ENCODE measurements around the gene LPP. TPM values are rescaled to one million over a fixed set of nuclear protein-coding genes. Genes with fewer than 3 reads are reported as not detected.

Gene LPP
- total RNA-seq, 1 donor from 2014 or later, result 96.7 TPM

GRCh38 chr3:188188911-188189310, 35.0 kb downstream of the LPP start:
- peaks cover 24% of the 10 kb centered on the region for H3K4me1 Mint-ChIP-seq (ENCODE audit: unreplicated experiment)
- no peak for DNase-seq (ENCODE audit: extremely low spot score, unreplicated experiment)
- TF ChIP-seq CTCF (conservative IDR thresholded peaks at IDR 0.05), result no peak
- no peak overlapping the region for H3K27ac Mint-ChIP-seq
- H3K27me3 Mint-ChIP-seq, result no peaks in the 10 kb centered on the region
- H3K9me3 Mint-ChIP-seq, result no peaks in the 10 kb centered on the region
- no peak overlapping the region for H3K4me3 Mint-ChIP-seq
- peaks cover 26% of the 10 kb centered on the region for H3K36me3 Mint-ChIP-seq

- no peak for TF ChIP-seq CTCF (conservative IDR thresholded peaks at IDR 0.05)
- Mint-ChIP-seq H3K9me3 (peaks cover 3% of the 10 kb centered on the region), H3K27ac (no peak overlapping the region), H3K4me1 (ENCODE audit: unreplicated experiment) (peaks cover 12% of the 10 kb centered on the region), H3K27me3 (no peaks in the 10 kb centered on the region), H3K4me3 (no peak overlapping the region), H3K36me3 (peaks cover 28% of the 10 kb centered on the region)
- DNase-seq (ENCODE audit: extremely low spot score, unreplicated experiment), result no peak
Measured at GRCh38 chr3:188191460-188191859, 37.5 kb downstream of the LPP start.

DNA sequence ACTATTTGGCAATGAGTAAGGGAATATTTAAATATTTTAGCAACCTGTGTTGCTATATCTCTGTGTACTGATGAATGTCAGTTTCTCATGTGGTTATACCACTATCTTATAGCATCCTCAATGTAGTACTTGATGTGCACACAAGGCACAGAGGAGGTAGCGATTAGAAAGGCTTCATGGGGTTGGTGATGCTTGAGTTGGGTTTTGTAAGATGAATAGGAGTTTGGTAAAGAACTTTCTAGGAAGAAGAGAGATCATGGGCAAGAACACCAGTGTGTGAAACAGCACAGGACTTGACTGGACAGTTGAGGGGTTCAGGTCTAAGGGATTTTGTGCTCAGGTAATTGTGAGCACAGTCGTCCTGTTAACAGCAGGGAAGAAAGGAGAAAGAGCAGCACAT, 38.1 kb downstream of the LPP start:
- no peaks in the 10 kb centered on the region for H3K27me3 Mint-ChIP-seq
- no peak for DNase-seq (ENCODE audit: extremely low spot score, unreplicated experiment)
- H3K9me3 Mint-ChIP-seq, result peaks cover 5% of the 10 kb centered on the region
- peaks cover 34% of the 10 kb centered on the region for H3K36me3 Mint-ChIP-seq
- peaks cover 18% of the 10 kb centered on the region for H3K4me1 Mint-ChIP-seq (ENCODE audit: unreplicated experiment)
- no peak overlapping the region for H3K4me3 Mint-ChIP-seq
- no peak for TF ChIP-seq CTCF (conservative IDR thresholded peaks at IDR 0.05)
- no peak overlapping the region for H3K27ac Mint-ChIP-seq

GRCh38 chr3:188194332-188194731, 40.4 kb downstream of the LPP start:
- Mint-ChIP-seq H3K4me3 (no peak overlapping the region), H3K27ac (no peak overlapping the region), H3K4me1 (ENCODE audit: unreplicated experiment) (peaks cover 35% of the 10 kb centered on the region), H3K9me3 (peaks cover 9% of the 10 kb centered on the region), H3K27me3 (no peaks in the 10 kb centered on the region), H3K36me3 (peaks cover 49% of the 10 kb centered on the region)
- TF ChIP-seq CTCF (conservative IDR thresholded peaks at IDR 0.05), result no peak
- no peak for DNase-seq (ENCODE audit: extremely low spot score, unreplicated experiment)

DNA sequence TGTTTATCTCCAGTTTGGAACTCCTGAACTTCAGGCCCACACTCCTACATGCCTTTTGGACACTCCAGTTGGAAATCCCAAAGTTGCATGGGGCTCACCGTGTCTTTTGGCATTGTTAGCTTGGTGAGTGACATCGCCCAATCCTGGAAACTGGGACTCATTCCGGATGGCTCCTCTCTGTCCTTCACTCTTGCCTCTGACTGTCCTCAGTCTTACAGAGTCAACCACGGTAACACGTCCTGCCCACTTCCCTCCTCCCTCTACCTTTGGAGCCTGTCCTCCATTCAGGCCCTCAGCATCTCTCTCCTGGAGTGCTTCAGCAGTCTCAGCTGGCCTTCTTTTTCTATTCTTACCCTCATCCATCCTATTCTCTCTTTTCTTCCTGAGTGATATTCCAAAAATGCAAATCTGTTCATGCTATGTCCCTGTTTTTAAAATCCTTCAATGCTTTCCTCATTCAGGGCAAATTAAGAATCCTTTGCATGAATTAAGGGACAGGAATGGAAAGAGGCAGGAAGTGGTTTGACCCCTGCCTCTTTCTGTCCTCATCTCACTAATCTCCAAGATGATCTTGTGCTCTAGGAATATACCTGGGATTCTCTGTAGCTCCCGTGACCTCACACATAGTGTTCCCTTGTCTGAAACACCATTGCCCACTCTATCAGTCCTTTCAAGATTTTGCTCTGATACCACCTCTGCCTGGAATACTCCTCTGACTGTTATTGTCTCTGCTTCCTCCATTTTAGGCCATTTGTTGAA, 42.5 kb downstream of the LPP start:
- no peak for DNase-seq (ENCODE audit: extremely low spot score, unreplicated experiment)
- Mint-ChIP-seq H3K4me1 (ENCODE audit: unreplicated experiment) (peaks cover 35% of the 10 kb centered on the region), H3K4me3 (no peak overlapping the region), H3K27me3 (no peaks in the 10 kb centered on the region), H3K9me3 (peaks cover 9% of the 10 kb centered on the region), H3K36me3 (peaks cover 45% of the 10 kb centered on the region), H3K27ac (no peak overlapping the region)
- TF ChIP-seq CTCF (conservative IDR thresholded peaks at IDR 0.05), result no peak

All from type B pancreatic cell (in vitro differentiated cells).